ENCODE results near the gene MSI1. TPM values are rescaled to one million over a fixed set of nuclear protein-coding genes. Genes with fewer than 3 reads are reported as not detected.

The MSI1 gene
- total RNA-seq, 1 donor from 2014 or later, result 0.11 TPM

DNA sequence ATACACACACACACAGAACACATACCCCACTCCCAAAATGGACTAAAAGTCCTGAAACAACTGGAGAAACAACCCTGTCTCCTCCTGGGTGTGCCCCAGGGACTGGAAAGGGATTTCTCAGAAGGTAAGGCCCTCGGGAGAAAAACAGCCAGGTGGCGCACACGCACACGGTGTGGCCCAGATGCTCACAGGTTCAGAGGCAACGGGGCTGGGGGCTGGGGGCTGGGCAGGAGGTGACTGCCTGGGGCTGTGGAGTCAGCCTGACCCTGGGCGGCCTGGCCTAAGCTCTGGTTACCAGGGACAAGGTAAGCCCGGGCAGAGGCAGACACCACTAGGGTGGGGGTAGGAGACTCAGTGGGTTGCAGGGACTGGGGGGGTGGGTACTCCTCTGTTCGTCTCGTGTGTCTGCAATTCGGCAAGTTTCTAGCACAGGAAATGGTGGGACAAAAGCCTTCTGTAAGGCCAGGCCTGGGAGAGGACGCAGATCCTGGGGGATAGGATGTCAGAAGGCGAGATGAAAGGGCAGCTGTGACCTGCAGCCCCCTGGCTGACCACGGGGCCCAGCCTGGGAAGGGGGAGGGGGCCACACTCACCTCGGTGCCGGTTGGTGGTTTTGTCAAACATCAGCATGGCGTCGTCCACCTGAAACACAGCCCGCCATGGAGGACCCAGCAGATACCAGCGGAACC is 10.4 kb downstream of the MSI1 start:
- intact Hi-C loops (cut with DNase I), result no loop called here

GRCh38 chr12:120357104-120357503 is 11.9 kb downstream of the MSI1 start:
- no peak for DNase-seq (ENCODE audit: low spot score in 2 of 2)
- no peak overlapping the region for H3K27ac ChIP-seq
- TF ChIP-seq, protein P1, sequence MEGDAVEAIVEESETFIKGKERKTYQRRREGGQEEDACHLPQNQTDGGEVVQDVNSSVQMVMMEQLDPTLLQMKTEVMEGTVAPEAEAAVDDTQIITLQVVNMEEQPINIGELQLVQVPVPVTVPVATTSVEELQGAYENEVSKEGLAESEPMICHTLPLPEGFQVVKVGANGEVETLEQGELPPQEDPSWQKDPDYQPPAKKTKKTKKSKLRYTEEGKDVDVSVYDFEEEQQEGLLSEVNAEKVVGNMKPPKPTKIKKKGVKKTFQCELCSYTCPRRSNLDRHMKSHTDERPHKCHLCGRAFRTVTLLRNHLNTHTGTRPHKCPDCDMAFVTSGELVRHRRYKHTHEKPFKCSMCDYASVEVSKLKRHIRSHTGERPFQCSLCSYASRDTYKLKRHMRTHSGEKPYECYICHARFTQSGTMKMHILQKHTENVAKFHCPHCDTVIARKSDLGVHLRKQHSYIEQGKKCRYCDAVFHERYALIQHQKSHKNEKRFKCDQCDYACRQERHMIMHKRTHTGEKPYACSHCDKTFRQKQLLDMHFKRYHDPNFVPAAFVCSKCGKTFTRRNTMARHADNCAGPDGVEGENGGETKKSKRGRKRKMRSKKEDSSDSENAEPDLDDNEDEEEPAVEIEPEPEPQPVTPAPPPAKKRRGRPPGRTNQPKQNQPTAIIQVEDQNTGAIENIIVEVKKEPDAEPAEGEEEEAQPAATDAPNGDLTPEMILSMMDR (IDR thresholded peaks at IDR 0.05), result no peak
- no peaks in the 10 kb centered on the region for H3K36me3 ChIP-seq
- H3K27me3 ChIP-seq, result peaks cover 4% of the 10 kb centered on the region
- H3K4me3 ChIP-seq, result peak overlapping the region in 1 of 2 donors; percentile 17
- intact Hi-C loops (cut with DNase I), result no loop called here
- H3K4me1 ChIP-seq, result peaks cover 0 to 3% of the 10 kb centered on the region in 2 donors
- no peaks in the 10 kb centered on the region for H3K9me3 ChIP-seq

More for the DNA sequence above, 10.4 kb downstream of the MSI1 start:
- peaks cover 0 to 3% of the 10 kb centered on the region in 2 donors for H3K4me1 ChIP-seq
- no peak overlapping the region for H3K4me3 ChIP-seq
- peaks cover 4% of the 10 kb centered on the region for H3K27me3 ChIP-seq
- H3K27ac ChIP-seq, result no peak overlapping the region
- DNase-seq (ENCODE audit: low spot score in 2 of 2), result no peak
- no peaks in the 10 kb centered on the region for H3K36me3 ChIP-seq
- no peaks in the 10 kb centered on the region for H3K9me3 ChIP-seq
- TF ChIP-seq, protein P1 (IDR thresholded peaks at IDR 0.05), result no peak

DNA sequence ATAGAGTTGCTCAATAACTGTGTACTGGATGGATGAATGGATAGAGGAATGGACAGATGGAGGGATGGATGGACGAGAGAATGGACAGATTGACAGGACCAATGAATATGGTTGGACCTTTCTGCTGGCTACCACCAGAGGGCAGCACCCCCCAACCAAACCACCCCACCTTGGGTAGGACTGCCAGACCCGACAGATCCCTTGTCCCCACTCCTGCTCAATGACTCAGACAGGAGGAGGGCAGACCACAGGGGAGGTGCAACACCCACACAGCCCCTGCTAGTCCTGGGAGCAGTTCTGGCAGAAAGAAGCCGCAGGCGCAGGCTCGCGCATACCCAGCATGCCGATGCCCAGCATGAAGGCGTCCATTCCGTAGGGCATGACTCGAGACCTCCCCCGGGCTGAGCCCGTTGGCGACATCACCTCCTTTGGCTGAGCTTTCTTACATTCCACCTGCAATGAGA is 12.4 kb downstream of the MSI1 start:
- TF ChIP-seq, protein P1 (IDR thresholded peaks at IDR 0.05), result peak; percentile 76 to 77 (median 76)
- Histone ChIP-seq H3K27ac (no peak overlapping the region), H3K27me3 (peaks cover 3% of the 10 kb centered on the region), H3K36me3 (no peaks in the 10 kb centered on the region), H3K9me3 (no peaks in the 10 kb centered on the region), H3K4me3 (peak overlapping the region in 1 of 2 donors; percentile 17), H3K4me1 (peaks cover 0 to 2% of the 10 kb centered on the region in 2 donors)
- intact Hi-C loops (cut with DNase I), result loop anchor here (1.0 kb wide), 1 partner anchor 74 kb away; no protein-coding TSS in a partner anchor
- DNase-seq (ENCODE audit: low spot score in 2 of 2), result peak in 1 of 2 donors; percentile 78

GRCh38 chr12:120353556-120354317 is 15.2 kb downstream of the MSI1 start:
- DNase-seq (ENCODE audit: low spot score in 2 of 2), result no peak
- H3K9me3 ChIP-seq, result no peaks in the 10 kb centered on the region
- intact Hi-C loops (cut with DNase I), result no loop called here
- no peak overlapping the region for H3K27ac ChIP-seq
- H3K4me1 ChIP-seq, result peaks cover 0 to 2% of the 10 kb centered on the region in 2 donors
- H3K4me3 ChIP-seq, result no peak overlapping the region
- H3K36me3 ChIP-seq, result no peaks in the 10 kb centered on the region
- H3K27me3 ChIP-seq, result no peaks in the 10 kb centered on the region
- TF ChIP-seq, protein P1 (IDR thresholded peaks at IDR 0.05), result no peak

GRCh38 chr12:120353136-120353535 is 15.8 kb downstream of the MSI1 start:
- Histone ChIP-seq H3K27ac (no peak overlapping the region), H3K9me3 (no peaks in the 10 kb centered on the region), H3K4me3 (no peak overlapping the region), H3K27me3 (no peaks in the 10 kb centered on the region), H3K36me3 (no peaks in the 10 kb centered on the region), H3K4me1 (peaks cover 0 to 2% of the 10 kb centered on the region in 2 donors)
- intact Hi-C loops (cut with DNase I), result no loop called here
- TF ChIP-seq, protein P1 (IDR thresholded peaks at IDR 0.05), result no peak
- DNase-seq (ENCODE audit: low spot score in 2 of 2), result no peak
